CD4-positive, CD25-positive, alpha-beta regulatory T cell (primary cell): ENCODE results near the gene RMI2. TPM values are rescaled to one million over a fixed set of nuclear protein-coding genes. Genes with fewer than 3 reads are reported as not detected.

Experiments
- ATAC-seq, 2 donors: fragments of 150-1000 bp; cut with Tn5 transposase; one replicate each; pipeline ENCODE4 v1.10.0; 2021; ENCODE audit warnings: low read depth in 2 of 2, moderate number of reproducible peaks in 2 of 2, moderate library complexity in 1 of 2
- DNase-seq, 3 donors: peaks; one replicate each; pipeline versions ENCODE4 v3.0.0 to v3.0.0-alpha.2; 2012 to 2022; ENCODE audit warnings: mixed read lengths in 1 of 3
- H3K27ac ChIP-seq: one replicate; pipeline ENCODE4 v1.7.0; 2013; ENCODE audit warnings: mild to moderate bottlenecking, low read length; ENCODE audit not compliant: insufficient read depth, poor library complexity, severe bottlenecking
- H3K27me3 ChIP-seq: one replicate; pipeline ENCODE4 v1.7.0; 2013; ENCODE audit warnings: low read length; ENCODE audit not compliant: control insufficient read depth, insufficient read depth
- H3K36me3 ChIP-seq: one replicate; pipeline ENCODE4 v1.7.0; 2013; ENCODE audit warnings: mild to moderate bottlenecking, low read length, moderate library complexity; ENCODE audit not compliant: control insufficient read depth, insufficient read depth
- H3K4me1 ChIP-seq: 2 replicates; pipeline ENCODE4 v1.7.0; 2013; ENCODE audit warnings: mild to moderate bottlenecking, low read length; ENCODE audit not compliant: insufficient read depth, control insufficient read depth, poor library complexity, severe bottlenecking
- H3K4me3 ChIP-seq: one replicate; pipeline ENCODE4 v1.7.0; 2013; ENCODE audit warnings: low read depth, mild to moderate bottlenecking, low read length, moderate library complexity
- H3K9me3 ChIP-seq, 2 experiments: 1 replicate in 1 of 2; 2 replicates in 1 of 2; pipeline ENCODE4 v1.7.0; 2013; ENCODE audit warnings: low read length in 2 of 2, mild to moderate bottlenecking in 1 of 2, moderate library complexity in 1 of 2; ENCODE audit not compliant: control insufficient read depth in 2 of 2
- H3K27ac Mint-ChIP-seq, 3 donors: one replicate each; pipeline ENCODE4 v1.8.0; 2020 to 2022; ENCODE audit warnings: mild to moderate bottlenecking in 3 of 3, mixed read lengths in 3 of 3, moderate library complexity in 2 of 3
- H3K27me3 Mint-ChIP-seq: one replicate; pipeline ENCODE4 v1.8.0; 2022; ENCODE audit warnings: mild to moderate bottlenecking, mixed read lengths
- H3K36me3 Mint-ChIP-seq: one replicate; pipeline ENCODE4 v1.8.0; 2020; ENCODE audit warnings: mixed read lengths
- H3K4me1 Mint-ChIP-seq, 4 donors: one replicate each; pipeline ENCODE4 v1.8.0; 2020 to 2022; ENCODE audit warnings: mixed read lengths in 4 of 4, mild to moderate bottlenecking in 1 of 4
- H3K4me3 Mint-ChIP-seq, 4 donors: one replicate each; pipeline ENCODE4 v1.8.0; 2020 to 2022; ENCODE audit warnings: mild to moderate bottlenecking in 4 of 4, mixed read lengths in 4 of 4, moderate library complexity in 3 of 4
- H3K9me3 Mint-ChIP-seq, 7 donors: one replicate each; pipeline ENCODE4 v1.8.0; 2020 to 2022; ENCODE audit warnings: mixed read lengths in 7 of 7, mild to moderate bottlenecking in 3 of 7, moderate library complexity in 2 of 7
- polyA plus RNA-seq, 4 donors: library from polyadenylated mRNA; unstranded; fragments of 300-500 nt; fragmentation: Illumina TruSeq; gene quantifications; one replicate each; pipeline ENCODE4 v1.2.3, GENCODE V29; 2021
- total RNA-seq: library from RNA; stranded (reverse); gene quantifications from one replicate; pipeline ENCODE4 v1.2.3, GENCODE V29; 2022

RMI2 gene
- total and polyA plus RNA-seq, 5 donors from 2014 or later, result 4.3 to 15.3 (median 9.6) TPM

- Histone ChIP-seq H3K36me3 (no peaks in the 10 kb centered on the region), H3K4me1 (no peaks in the 10 kb centered on the region), H3K4me3 (no peak overlapping the region), H3K27ac (no peak overlapping the region), H3K9me3 (no peaks in the 10 kb centered on the region), H3K27me3 (no peaks in the 10 kb centered on the region)
- DNase-seq, result no peak
- Mint-ChIP-seq H3K27me3 (no peaks in the 10 kb centered on the region), H3K36me3 (no peaks in the 10 kb centered on the region), H3K27ac (no peak overlapping the region), H3K9me3 (no peaks in the 10 kb centered on the region), H3K4me1 (peaks cover 0 to 3% (median 0%) of the 10 kb centered on the region in 4 donors), H3K4me3 (no peak overlapping the region)
- no peak for ATAC-seq
Measured at GRCh38 chr16:11398851-11399250, 53.6 kb downstream of the RMI2 start.

- Histone ChIP-seq H3K4me1 (no peaks in the 10 kb centered on the region), H3K4me3 (no peak overlapping the region), H3K9me3 (no peaks in the 10 kb centered on the region), H3K36me3 (no peaks in the 10 kb centered on the region), H3K27me3 (no peaks in the 10 kb centered on the region), H3K27ac (no peak overlapping the region)
- DNase-seq (no peak), ATAC-seq (no peak)
- Mint-ChIP-seq H3K27ac (no peak overlapping the region), H3K9me3 (no peaks in the 10 kb centered on the region), H3K4me1 (peaks cover 0 to 3% (median 0%) of the 10 kb centered on the region in 4 donors), H3K36me3 (no peaks in the 10 kb centered on the region), H3K27me3 (no peaks in the 10 kb centered on the region), H3K4me3 (no peak overlapping the region)
Measured at GRCh38 chr16:11399261-11399831, 54.1 kb downstream of the RMI2 start.

- DNase-seq (no peak), ATAC-seq (no peak)
- H3K36me3 Mint-ChIP-seq, result no peaks in the 10 kb centered on the region
- Histone ChIP-seq H3K27ac (no peak overlapping the region), H3K4me1 (no peaks in the 10 kb centered on the region), H3K9me3 (no peaks in the 10 kb centered on the region), H3K36me3 (no peaks in the 10 kb centered on the region), H3K27me3 (no peaks in the 10 kb centered on the region), H3K4me3 (no peak overlapping the region)
- H3K27me3 Mint-ChIP-seq, result no peaks in the 10 kb centered on the region
- H3K27ac Mint-ChIP-seq, result no peak overlapping the region
- peaks cover 0 to 3% (median 0%) of the 10 kb centered on the region in 4 donors for H3K4me1 Mint-ChIP-seq
- H3K4me3 Mint-ChIP-seq, result no peak overlapping the region
- no peaks in the 10 kb centered on the region for H3K9me3 Mint-ChIP-seq
Measured at GRCh38 chr16:11400076-11400475, 54.8 kb downstream of the RMI2 start.

Other genes with a start within 250 kb of the RMI2 start
- 91.5 TPM for gene SOCS1, start 89.3 kb upstream of the RMI2 start, total RNA-seq
- gene SOCS1, start 89.3 kb upstream of the RMI2 start, polyA plus RNA-seq, result 10 to 100 TPM in 2 of 4 donors, 1 to 10 TPM in 2; 8.6 to 15.2 (median 9.7) TPM
- not detected for gene TNP2, start 76.1 kb upstream of the RMI2 start, total RNA-seq
- gene TNP2, start 76.1 kb upstream of the RMI2 start, polyA plus RNA-seq, result not detected
- not detected for gene PRM3, start 71.8 kb upstream of the RMI2 start, total RNA-seq
- not detected for gene PRM3, start 71.8 kb upstream of the RMI2 start, polyA plus RNA-seq
- not detected for gene PRM2, start 69.0 kb upstream of the RMI2 start, total RNA-seq
- gene PRM2, start 69.0 kb upstream of the RMI2 start, polyA plus RNA-seq, result not detected
- gene PRM1, start 64.1 kb upstream of the RMI2 start, total RNA-seq, result not detected
- not detected for gene PRM1, start 64.1 kb upstream of the RMI2 start, polyA plus RNA-seq
- 281 TPM for gene LITAF, start 241.5 kb downstream of the RMI2 start, total RNA-seq
- 100 to 1,000 TPM; 628 to 696 (median 645) TPM for gene LITAF, start 241.5 kb downstream of the RMI2 start, polyA plus RNA-seq